H9 (cell line): ENCODE measurements around the gene HDAC7. TPM values are rescaled to one million over a fixed set of nuclear protein-coding genes. Genes with fewer than 3 reads are reported as not detected.

ENCODE experiments used
- DNase-seq: peaks from one replicate; pipeline ENCODE4 v3.0.0-alpha.2; 2017
- H2AFZ ChIP-seq: one replicate; pipeline ENCODE4 v1.6.1; 2013; ENCODE audit warnings: mild to moderate bottlenecking, low read length, control low read depth, moderate library complexity
- H2AK5ac ChIP-seq: 2 replicates; pipeline ENCODE4 v1.6.1; 2013; ENCODE audit warnings: low read length, control low read depth, mixed read lengths; ENCODE audit not compliant: insufficient read length
- H2BK120ac ChIP-seq: one replicate; pipeline ENCODE4 v1.6.1; 2013; ENCODE audit warnings: low read depth, mild to moderate bottlenecking, low read length, control low read depth, inconsistent platforms; ENCODE audit not compliant: poor library complexity, severe bottlenecking
- H2BK12ac ChIP-seq: 2 replicates; pipeline ENCODE4 v1.6.1; 2013; ENCODE audit warnings: low read length, control low read depth, mixed read lengths, low read depth; ENCODE audit not compliant: insufficient read length
- H2BK15ac ChIP-seq: 2 replicates; pipeline ENCODE4 v1.6.1; 2013; ENCODE audit warnings: low read depth, low read length, control low read depth
- H2BK20ac ChIP-seq: one replicate; pipeline ENCODE4 v1.6.1; 2013; ENCODE audit warnings: low read depth, mild to moderate bottlenecking, low read length, control low read depth, inconsistent platforms; ENCODE audit not compliant: poor library complexity, severe bottlenecking
- H2BK5ac ChIP-seq: 2 replicates; pipeline ENCODE4 v1.6.1; 2013; ENCODE audit warnings: low read length, control low read depth, mixed read lengths; ENCODE audit not compliant: insufficient read length
- H3K14ac ChIP-seq: 2 replicates; pipeline ENCODE4 v1.6.1; 2013; ENCODE audit warnings: low read length, control low read depth; ENCODE audit not compliant: insufficient read depth
- H3K18ac ChIP-seq: 2 replicates; pipeline ENCODE4 v1.6.1; 2013; ENCODE audit warnings: low read depth, mild to moderate bottlenecking, mixed read lengths, low read length, control low read depth; ENCODE audit not compliant: insufficient read length
- H3K23ac ChIP-seq: 2 replicates; pipeline ENCODE4 v1.6.1; 2013; ENCODE audit warnings: low read length, control low read depth, mixed read lengths, low read depth; ENCODE audit not compliant: insufficient read length
- H3K23me2 ChIP-seq: 2 replicates; pipeline ENCODE4 v1.6.1; 2013; ENCODE audit warnings: low read depth, mild to moderate bottlenecking, mixed read lengths, low read length, control low read depth; ENCODE audit not compliant: insufficient read length, poor library complexity, severe bottlenecking
- H3K27ac ChIP-seq: 2 replicates; pipeline ENCODE4 v1.5.1; 2013; ENCODE audit warnings: low read length, control low read depth, mixed read lengths, low read depth; ENCODE audit not compliant: insufficient read length
- H3K27me3 ChIP-seq: 2 replicates; pipeline ENCODE4 v1.6.1; 2013; ENCODE audit warnings: low read length, control low read depth, inconsistent platforms; ENCODE audit not compliant: insufficient read depth
- H3K4ac ChIP-seq: 2 replicates; pipeline ENCODE4 v1.6.1; 2013; ENCODE audit warnings: low read depth, mild to moderate bottlenecking, control low read depth, inconsistent platforms, low read length, moderate library complexity
- H3K4me1 ChIP-seq: 2 replicates; pipeline ENCODE4 v1.6.1; 2013; ENCODE audit warnings: low read length, control low read depth, inconsistent platforms; ENCODE audit not compliant: insufficient read depth
- H3K4me2 ChIP-seq: 2 replicates; pipeline ENCODE4 v1.6.1; 2013; ENCODE audit warnings: low read length, control low read depth, mixed read lengths; ENCODE audit not compliant: insufficient read length, insufficient read depth
- H3K56ac ChIP-seq: 2 replicates; pipeline ENCODE4 v1.6.1; 2013; ENCODE audit warnings: low read depth, mild to moderate bottlenecking, mixed read lengths, low read length, control low read depth; ENCODE audit not compliant: insufficient read length
- H3K79me1 ChIP-seq: 2 replicates; pipeline ENCODE4 v1.6.1; 2013; ENCODE audit warnings: low read depth, mild to moderate bottlenecking, moderate library complexity, low read length, control low read depth, inconsistent platforms; ENCODE audit not compliant: insufficient read depth, poor library complexity, severe bottlenecking
- H3K79me2 ChIP-seq: 2 replicates; pipeline ENCODE4 v1.6.1; 2013; ENCODE audit warnings: low read length, control low read depth, inconsistent platforms; ENCODE audit not compliant: insufficient read depth
- H3K9ac ChIP-seq: 2 replicates; pipeline ENCODE4 v1.6.1; 2013; ENCODE audit warnings: low read length, control low read depth, mixed read lengths; ENCODE audit not compliant: insufficient read length; ENCODE audit errors: extremely low read depth
- H3K9me3 ChIP-seq: one replicate; pipeline ENCODE4 v1.6.1; 2013; ENCODE audit warnings: low read depth, low read length, inconsistent platforms; ENCODE audit not compliant: control insufficient read depth
- H3T11ph ChIP-seq: one replicate; pipeline ENCODE4 v1.6.1; 2013; ENCODE audit warnings: mild to moderate bottlenecking, low read length, control low read depth, inconsistent platforms
- H4K20me1 ChIP-seq: one replicate; pipeline ENCODE4 v1.6.1; 2013; ENCODE audit not compliant: control insufficient read depth, insufficient read length, insufficient read depth
- H4K5ac ChIP-seq: 2 replicates; pipeline ENCODE4 v1.6.1; 2013; ENCODE audit warnings: low read depth, mild to moderate bottlenecking, mixed read lengths, low read length, control low read depth; ENCODE audit not compliant: insufficient read length
- H4K8ac ChIP-seq: replicated peaks from 2 replicates; pipeline ENCODE4 v1.6.1; 2013; ENCODE audit warnings: low read length, control low read depth, mixed read lengths, low read depth; ENCODE audit not compliant: insufficient read length
- H4K91ac ChIP-seq: 2 replicates; pipeline ENCODE4 v1.6.1; 2013; ENCODE audit warnings: low read depth, mild to moderate bottlenecking, moderate library complexity, mixed read lengths, low read length, control low read depth; ENCODE audit not compliant: insufficient read length
- H3K27ac Mint-ChIP-seq, 3 experiments: 2 replicates in 2 of 3; 3 replicates in 1 of 3; pipeline ENCODE4 v1.8.0; 2020 to 2021; ENCODE audit warnings: mixed read lengths in 3 of 3, mild to moderate bottlenecking in 1 of 3, moderate library complexity in 1 of 3
- H3K27me3 Mint-ChIP-seq: 2 replicates; pipeline ENCODE4 v1.8.0; 2021; ENCODE audit warnings: low read depth, mild to moderate bottlenecking, moderate library complexity, mixed read lengths
- H3K36me3 Mint-ChIP-seq, 3 experiments: 2 replicates in 2 of 3; 3 replicates in 1 of 3; pipeline ENCODE4 v1.8.0; 2020 to 2021; ENCODE audit warnings: low read depth in 3 of 3, mixed read lengths in 3 of 3; ENCODE audit not compliant: insufficient read depth in 1 of 3
- H3K4me1 Mint-ChIP-seq, 2 experiments: 2 replicates each; pipeline ENCODE4 v1.8.0; 2020; ENCODE audit warnings: mixed read lengths in 2 of 2
- H3K4me3 Mint-ChIP-seq, 2 experiments: 2 replicates in 1 of 2; 3 replicates in 1 of 2; pipeline ENCODE4 v1.8.0; 2020 to 2021; ENCODE audit warnings: mild to moderate bottlenecking in 2 of 2, mixed read lengths in 2 of 2, moderate library complexity in 1 of 2
- H3K9me3 Mint-ChIP-seq, 2 experiments: 2 replicates in 1 of 2; 3 replicates in 1 of 2; pipeline ENCODE4 v1.8.0; 2020; ENCODE audit warnings: mild to moderate bottlenecking in 2 of 2, mixed read lengths in 2 of 2, moderate library complexity in 1 of 2
- WGBS: extraction: QIAGEN DNeasy Blood & Tissue Kit; methylation state at CpG from one replicate; pipeline ENCODE4 v1.1.7; 2013; ENCODE audit warnings: missing lambda C conversion rate, low lambda C conversion rate, mixed read lengths; ENCODE audit not compliant: insufficient read length; ENCODE audit errors: extremely low coverage; 5-methylcytosine and 5-hydroxymethylcytosine counted together
- total RNA-seq: library from RNA; stranded (reverse); gene quantifications from 2 replicates; pipeline ENCODE4 v1.2.1, GENCODE V29; 2021
- TF ChIP-seq, protein P1 (sequence below): fragments of 200-600 bp; sonication (generic); conservative IDR thresholded peaks from 3 replicates; pipeline ENCODE4 v1.8.0; 2021; ENCODE audit warnings: antibody characterized with exemption, mild to moderate bottlenecking

The HDAC7 gene
- total RNA-seq, 1 experiment from 2014 or later: 72.1 TPM

DNA sequence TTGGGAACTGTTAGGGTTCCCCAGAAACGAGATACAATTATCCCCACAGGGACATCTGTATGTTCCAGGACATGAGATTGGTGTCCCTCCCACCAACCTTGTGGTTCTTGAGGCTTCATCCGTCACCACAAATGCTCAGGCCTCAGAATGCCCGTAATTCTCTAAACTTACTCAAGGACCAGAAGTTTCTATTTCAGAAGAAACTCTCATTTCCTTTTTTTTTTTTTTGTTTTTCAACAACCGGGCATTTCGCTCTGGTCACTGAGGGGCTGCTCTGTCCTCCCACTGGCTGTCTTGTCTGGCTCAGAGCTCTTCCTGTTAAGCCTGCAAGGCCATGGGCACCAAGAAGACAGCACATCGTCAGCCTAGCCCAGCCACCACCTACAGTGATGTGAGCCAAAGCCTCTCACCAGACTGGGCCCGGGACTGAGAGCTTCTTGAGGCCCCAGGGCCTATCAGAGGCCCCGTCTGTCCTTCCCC, 48.9 kb upstream of the HDAC7 start:
- Histone ChIP-seq H3K9ac (no peak overlapping the region), H3K9me3 (no peaks in the 10 kb centered on the region)
- H3K27ac Mint-ChIP-seq: no peak overlapping the region

More for the DNA sequence above, 48.9 kb upstream of the HDAC7 start:
- Histone ChIP-seq H3K4me2 (no peak overlapping the region), H2BK5ac (no peak overlapping the region), H2AFZ (no peak overlapping the region), H3K23me2 (no peaks in the 10 kb centered on the region), H3K14ac (no peak overlapping the region), H2BK120ac (no peak overlapping the region), H4K5ac (no peak overlapping the region), H3K4me1 (no peaks in the 10 kb centered on the region), H2BK20ac (no peak overlapping the region), H3K27me3 (no peaks in the 10 kb centered on the region), H3K27ac (no peak overlapping the region), H3K79me1 (no peaks in the 10 kb centered on the region), H2BK15ac (no peak overlapping the region), H3K4ac (no peak overlapping the region), H4K8ac (no peak overlapping the region), H4K91ac (no peak overlapping the region), H2AK5ac (no peak overlapping the region), H3T11ph (no peak overlapping the region), H3K23ac (no peak overlapping the region), H3K79me2 (no peaks in the 10 kb centered on the region), H3K56ac (no peak overlapping the region), H3K18ac (no peak overlapping the region), H4K20me1 (no peaks in the 10 kb centered on the region), H2BK12ac (no peak overlapping the region)
- Mint-ChIP-seq H3K4me3 (no peak overlapping the region), H3K9me3 (no peaks in the 10 kb centered on the region; a peak in 1 of 5 replicates), H3K4me1 (peaks cover under 1% of the 10 kb centered on the region in 2 experiments; a peak in 3 of 4 replicates), H3K36me3 (peaks cover 0 to 2% (median 0%) of the 10 kb centered on the region in 3 experiments; a peak in 1 of 7 replicates), H3K27me3 (peaks cover 2% of the 10 kb centered on the region)
- TF ChIP-seq, protein P1, sequence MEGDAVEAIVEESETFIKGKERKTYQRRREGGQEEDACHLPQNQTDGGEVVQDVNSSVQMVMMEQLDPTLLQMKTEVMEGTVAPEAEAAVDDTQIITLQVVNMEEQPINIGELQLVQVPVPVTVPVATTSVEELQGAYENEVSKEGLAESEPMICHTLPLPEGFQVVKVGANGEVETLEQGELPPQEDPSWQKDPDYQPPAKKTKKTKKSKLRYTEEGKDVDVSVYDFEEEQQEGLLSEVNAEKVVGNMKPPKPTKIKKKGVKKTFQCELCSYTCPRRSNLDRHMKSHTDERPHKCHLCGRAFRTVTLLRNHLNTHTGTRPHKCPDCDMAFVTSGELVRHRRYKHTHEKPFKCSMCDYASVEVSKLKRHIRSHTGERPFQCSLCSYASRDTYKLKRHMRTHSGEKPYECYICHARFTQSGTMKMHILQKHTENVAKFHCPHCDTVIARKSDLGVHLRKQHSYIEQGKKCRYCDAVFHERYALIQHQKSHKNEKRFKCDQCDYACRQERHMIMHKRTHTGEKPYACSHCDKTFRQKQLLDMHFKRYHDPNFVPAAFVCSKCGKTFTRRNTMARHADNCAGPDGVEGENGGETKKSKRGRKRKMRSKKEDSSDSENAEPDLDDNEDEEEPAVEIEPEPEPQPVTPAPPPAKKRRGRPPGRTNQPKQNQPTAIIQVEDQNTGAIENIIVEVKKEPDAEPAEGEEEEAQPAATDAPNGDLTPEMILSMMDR: no peak
- no CpG with 5 or more reads among the region's 8 CpGs for WGBS
- peak; percentile 23 for DNase-seq
